PC-3 (cell line): Measurements from ENCODE around the gene PYGO1. TPM values are rescaled to one million over a fixed set of nuclear protein-coding genes. Genes with fewer than 3 reads are reported as not detected.

Experiments used
- ATAC-seq: fragments of 200-7000 bp; cut with Tn5 transposase; 2 replicates; pipeline ENCODE4 v1.9.1; 2020; ENCODE audit warnings: mild to moderate bottlenecking, moderate library complexity
- BruUV-seq: library from RNA; stranded (reverse); fragments of 400-500 nt; replicated peaks from 2 replicates; lab custom pipeline; 2021; lab: Mats Ljungman, UMichigan
- CTCF ChIA-PET: fragments of 300-600 bp; sonication (Branson Sonifier 250); formaldehyde crosslinking; loops from one replicate; lab custom pipeline; 2022; ENCODE audit warnings: antibody characterized with exemption; lab: Charles Lee
- POLR2A ChIA-PET: fragments of 300-600 bp; sonication (Branson Sonifier 250); formaldehyde crosslinking; loops from one replicate; lab custom pipeline; 2022; ENCODE audit warnings: antibody characterized with exemption; ENCODE audit not compliant: unreplicated experiment; lab: Charles Lee
- DNase-seq: peaks from one replicate; pipeline ENCODE4 v3.0.0-alpha.2; 2015
- H2AFZ ChIP-seq: fragments of 300-600 bp; sonication (generic); 2 replicates; pipeline ENCODE4 v1.6.0; 2016; ENCODE audit warnings: antibody characterized with exemption, low read length
- H3F3A ChIP-seq: fragments of 300-600 bp; sonication (generic); one replicate; pipeline ENCODE4 v1.6.0; 2017; ENCODE audit warnings: antibody characterized with exemption, low read length, control low read depth, mild to moderate bottlenecking; ENCODE audit not compliant: unreplicated experiment
- H3K27ac ChIP-seq: fragments of 300-600 bp; sonication (generic); 2 replicates; pipeline ENCODE4 v1.5.1; 2016; ENCODE audit warnings: mild to moderate bottlenecking, low read length
- H3K27me3 ChIP-seq: fragments of 300-600 bp; sonication (generic); 2 replicates; pipeline ENCODE4 v1.6.1; 2016; ENCODE audit warnings: low read length, mixed read lengths
- H3K36me3 ChIP-seq: fragments of 300-600 bp; sonication (generic); 2 replicates; pipeline ENCODE4 v1.6.1; 2016; ENCODE audit warnings: low read depth, mixed run types, low read length, mixed read lengths
- H3K4me1 ChIP-seq: fragments of 300-600 bp; sonication (generic); 2 replicates; pipeline ENCODE4 v1.5.1; 2016; ENCODE audit warnings: low read length; ENCODE audit not compliant: insufficient read depth
- H3K4me2 ChIP-seq: fragments of 300-600 bp; sonication (generic); 2 replicates; pipeline ENCODE4 v1.6.0; 2016; ENCODE audit warnings: low read length
- H3K4me3 ChIP-seq: fragments of 300-600 bp; sonication (generic); 2 replicates; pipeline ENCODE4 v1.5.1; 2016; ENCODE audit warnings: mild to moderate bottlenecking, low read length, mixed read lengths
- H3K79me2 ChIP-seq: fragments of 300-600 bp; sonication (generic); 2 replicates; pipeline ENCODE4 v1.6.1; 2017; ENCODE audit warnings: low read length, mixed read lengths
- H3K9ac ChIP-seq: fragments of 300-600 bp; sonication (generic); 2 replicates; pipeline ENCODE4 v1.6.0; 2016; ENCODE audit warnings: mild to moderate bottlenecking, low read length
- H3K9me2 ChIP-seq: fragments of 300-600 bp; sonication (generic); replicated peaks from 2 replicates; pipeline ENCODE4 v1.6.1; 2016; ENCODE audit warnings: mixed run types, low read length, mixed read lengths
- H3K9me3 ChIP-seq: fragments of 300-600 bp; sonication (generic); 2 replicates; pipeline ENCODE4 v1.6.1; 2016; ENCODE audit warnings: low read length, mixed read lengths
- H4K20me1 ChIP-seq: fragments of 300-600 bp; sonication (generic); 2 replicates; pipeline ENCODE4 v1.6.1; 2016; ENCODE audit warnings: low read length, mixed read lengths
- EZH2 ChIP-seq: fragments of 300-600 bp; sonication (generic); IDR thresholded peaks from one replicate; pipeline ENCODE4 v1.6.1; 2017; ENCODE audit warnings: antibody characterized with exemption, mild to moderate bottlenecking, low read length; ENCODE audit not compliant: unreplicated experiment
- EZH2phosphoT487 ChIP-seq: fragments of 300-600 bp; sonication (generic); IDR thresholded peaks from 2 replicates; pipeline ENCODE4 v1.6.1; 2018; ENCODE audit warnings: mild to moderate bottlenecking, antibody characterized with exemption, low read length, borderline replicate concordance
- intact Hi-C: fragments of 100-400 bp; cut with micrococcal nuclease; formaldehyde crosslinking; loops from 2 replicates; pipeline ENCODE4 v1.9.0; 2023
- total RNA-seq: library from RNA; depleted of rRNA; stranded (reverse); fragments of >200 nt; gene quantifications from 2 replicates; pipeline ENCODE4 v1.2.3, GENCODE V29; 2014
- TF ChIP-seq, protein P1 (sequence below): fragments of 300-600 bp; sonication (generic); conservative IDR thresholded peaks from 2 replicates; pipeline ENCODE4 v1.5.1; 2017; ENCODE audit warnings: antibody characterized with exemption, low read depth, mild to moderate bottlenecking, low read length

Gene PYGO1
- total RNA-seq, 1 experiment from 2014 or later = 2.0 TPM

- Histone ChIP-seq H3K9me3 (no peaks in the 10 kb centered on the region), H3K36me3 (no peaks in the 10 kb centered on the region), H3K4me3 (no peak overlapping the region), H2AFZ (no peak overlapping the region), H3F3A (no peaks in the 10 kb centered on the region), H3K27ac (no peak overlapping the region), H3K79me2 (no peaks in the 10 kb centered on the region), H4K20me1 (no peaks in the 10 kb centered on the region), H3K9me2 (no peaks in the 10 kb centered on the region), H3K4me1 (peaks cover 5% of the 10 kb centered on the region; the same call in 1 of the 2 replicates), H3K27me3 (no peaks in the 10 kb centered on the region; the same call in 1 of the 2 replicates), H3K4me2 (no peak overlapping the region), H3K9ac (no peak overlapping the region)
- CTCF ChIA-PET = no interaction called here
- no peak for TF ChIP-seq EZH2
- TF ChIP-seq EZH2phosphoT487 = no peak
- intact Hi-C loops = no loop called here
- POLR2A ChIA-PET = no interaction called here
- BruUV-seq = no TSS peak
- DNase-seq = no peak
- ATAC-seq = no peak
Observed at GRCh38 chr15:55535436-55535835, 52.7 kb downstream of the PYGO1 start.

DNA sequence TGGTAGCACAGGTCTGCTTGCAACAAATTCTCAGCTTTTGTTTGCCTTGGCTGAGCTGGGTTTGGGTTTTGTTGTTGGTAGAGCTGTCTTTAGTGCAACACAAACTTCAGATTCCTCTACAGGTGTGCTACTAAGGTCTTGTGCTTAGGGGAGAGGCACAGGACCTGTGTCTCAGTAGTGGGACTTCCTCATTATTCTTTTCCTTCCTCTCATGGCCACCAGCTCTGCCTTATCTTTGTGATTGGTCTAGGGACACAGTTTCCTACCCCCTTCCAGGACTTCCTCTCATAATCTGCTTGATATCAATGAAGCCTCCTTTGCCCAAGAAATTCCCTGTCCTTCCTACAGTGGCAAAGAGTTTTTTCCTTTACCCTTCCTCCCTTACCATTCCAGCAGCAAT lies 55.2 kb downstream of the PYGO1 start:
- no peak for DNase-seq
- intact Hi-C loops = no loop called here
- no peaks in the 10 kb centered on the region for H3K9me3 ChIP-seq
- H3K27ac ChIP-seq = no peak overlapping the region
- ChIA-PET CTCF (no interaction called here), POLR2A (no interaction called here)
- H3K79me2 ChIP-seq = no peaks in the 10 kb centered on the region
- H2AFZ ChIP-seq = no peak overlapping the region
- H4K20me1 ChIP-seq = no peaks in the 10 kb centered on the region
- no peak overlapping the region for H3K4me2 ChIP-seq
- H3K9me2 ChIP-seq = no peaks in the 10 kb centered on the region
- H3K4me1 ChIP-seq = no peaks in the 10 kb centered on the region
- H3K4me3 ChIP-seq = no peak overlapping the region
- no peaks in the 10 kb centered on the region for H3K27me3 ChIP-seq
- TF ChIP-seq EZH2 = no peak
- TF ChIP-seq EZH2phosphoT487 = no peak
- TF ChIP-seq, protein P1, sequence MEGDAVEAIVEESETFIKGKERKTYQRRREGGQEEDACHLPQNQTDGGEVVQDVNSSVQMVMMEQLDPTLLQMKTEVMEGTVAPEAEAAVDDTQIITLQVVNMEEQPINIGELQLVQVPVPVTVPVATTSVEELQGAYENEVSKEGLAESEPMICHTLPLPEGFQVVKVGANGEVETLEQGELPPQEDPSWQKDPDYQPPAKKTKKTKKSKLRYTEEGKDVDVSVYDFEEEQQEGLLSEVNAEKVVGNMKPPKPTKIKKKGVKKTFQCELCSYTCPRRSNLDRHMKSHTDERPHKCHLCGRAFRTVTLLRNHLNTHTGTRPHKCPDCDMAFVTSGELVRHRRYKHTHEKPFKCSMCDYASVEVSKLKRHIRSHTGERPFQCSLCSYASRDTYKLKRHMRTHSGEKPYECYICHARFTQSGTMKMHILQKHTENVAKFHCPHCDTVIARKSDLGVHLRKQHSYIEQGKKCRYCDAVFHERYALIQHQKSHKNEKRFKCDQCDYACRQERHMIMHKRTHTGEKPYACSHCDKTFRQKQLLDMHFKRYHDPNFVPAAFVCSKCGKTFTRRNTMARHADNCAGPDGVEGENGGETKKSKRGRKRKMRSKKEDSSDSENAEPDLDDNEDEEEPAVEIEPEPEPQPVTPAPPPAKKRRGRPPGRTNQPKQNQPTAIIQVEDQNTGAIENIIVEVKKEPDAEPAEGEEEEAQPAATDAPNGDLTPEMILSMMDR = no peak
- H3K9ac ChIP-seq = no peak overlapping the region
- no peaks in the 10 kb centered on the region for H3F3A ChIP-seq
- H3K36me3 ChIP-seq = no peaks in the 10 kb centered on the region
- BruUV-seq = no TSS peak
- ATAC-seq = no peak

DNA sequence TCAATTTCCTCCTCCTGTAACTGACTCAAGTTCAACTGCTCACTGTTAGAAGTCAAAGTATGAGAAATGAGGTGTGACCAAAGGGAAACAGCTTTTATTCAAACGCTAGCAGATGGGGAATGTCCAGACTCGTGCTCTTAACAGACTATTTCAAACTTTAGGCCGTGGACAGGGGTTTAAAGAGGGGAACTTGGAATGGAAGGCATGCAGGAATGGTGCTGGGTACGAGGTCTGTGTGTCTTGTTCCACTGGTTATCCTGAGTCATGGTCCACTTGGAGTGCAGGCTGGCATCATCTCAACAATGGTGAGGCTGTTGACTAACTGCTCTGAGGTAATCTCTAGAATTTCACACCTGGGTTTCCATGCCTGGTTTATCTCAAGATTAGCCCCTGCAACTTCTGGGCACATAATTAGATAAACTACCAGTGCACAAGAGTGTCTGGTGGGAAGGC lies 57.3 kb downstream of the PYGO1 start:
- Histone ChIP-seq H3K36me3 (no peaks in the 10 kb centered on the region), H3K79me2 (no peaks in the 10 kb centered on the region), H3K27me3 (no peaks in the 10 kb centered on the region), H4K20me1 (no peaks in the 10 kb centered on the region), H3K4me1 (no peaks in the 10 kb centered on the region), H3K9me3 (no peaks in the 10 kb centered on the region), H3F3A (no peaks in the 10 kb centered on the region), H2AFZ (no peak overlapping the region), H3K4me2 (no peak overlapping the region), H3K9ac (no peak overlapping the region), H3K9me2 (no peaks in the 10 kb centered on the region), H3K4me3 (no peak overlapping the region), H3K27ac (no peak overlapping the region)
- TF ChIP-seq, protein P1 = no peak
- TF ChIP-seq EZH2phosphoT487 (no peak), EZH2 (no peak)
- ATAC-seq (no peak), DNase-seq (peak; percentile 22)
- intact Hi-C loops = no loop called here
- ChIA-PET POLR2A (no interaction called here), CTCF (no interaction called here)
- no TSS peak for BruUV-seq
